HepG2 (cell line): ENCODE measurements around the gene SOX4. TPM values are rescaled to one million over a fixed set of nuclear protein-coding genes. Genes with fewer than 3 reads are reported as not detected.

ENCODE experiments used
- AFF4 ChIP-seq: sonication (generic); formaldehyde crosslinking; IDR thresholded peaks from 2 replicates; pipeline ENCODE4 v1.4.0; 2020; ENCODE audit warnings: missing genetic modification reagents
- SATB2 ChIP-seq: sonication (generic); formaldehyde crosslinking; IDR thresholded peaks from 2 replicates; pipeline ENCODE4 v1.5.0; 2020; ENCODE audit warnings: missing genetic modification reagents
- ZNF17 ChIP-seq: sonication (generic); formaldehyde crosslinking; IDR thresholded peaks from 2 replicates; pipeline ENCODE4 v1.5.0; 2020; ENCODE audit warnings: mild to moderate bottlenecking, missing genetic modification reagents
- ZNF20 ChIP-seq: sonication (generic); formaldehyde crosslinking; IDR thresholded peaks from 2 replicates; pipeline ENCODE4 v1.4.0; 2020; ENCODE audit warnings: mild to moderate bottlenecking, moderate library complexity, missing genetic modification reagents
- ZNF264 ChIP-seq: sonication (generic); formaldehyde crosslinking; IDR thresholded peaks from 2 replicates; pipeline ENCODE4 v1.4.0; 2020; ENCODE audit warnings: missing genetic modification reagents
- ZNF569 ChIP-seq: sonication (generic); formaldehyde crosslinking; IDR thresholded peaks from 2 replicates; pipeline ENCODE4 v1.5.0; 2020; ENCODE audit warnings: mild to moderate bottlenecking, missing genetic modification reagents, moderate library complexity, borderline replicate concordance
- ZNF724P ChIP-seq: sonication (generic); formaldehyde crosslinking; IDR thresholded peaks from 2 replicates; pipeline ENCODE4 v1.8.0; 2022; ENCODE audit warnings: missing genetic modification reagents, borderline replicate concordance
- ZNF788 ChIP-seq: sonication (generic); formaldehyde crosslinking; IDR thresholded peaks from 2 replicates; pipeline ENCODE4 v1.5.0; 2020; ENCODE audit warnings: mild to moderate bottlenecking, missing genetic modification reagents, borderline replicate concordance
- ZNF816 ChIP-seq: sonication (generic); formaldehyde crosslinking; IDR thresholded peaks from 2 replicates; pipeline ENCODE4 v1.8.0; 2022; ENCODE audit warnings: missing genetic modification reagents, mild to moderate bottlenecking, borderline replicate concordance
- polyA plus RNA-seq, 8 experiments: library from polyadenylated mRNA; depleted of rRNA in 3 of 8; stranded (reverse) in 7 of 8; unstranded in 1 of 8; fragments of >200 nt; fragmentation: Illumina TruSeq in 4 of 8; extraction: Trizol in 4 of 8; gene quantifications; 2 replicates each; pipeline versions ENCODE4 v1.2.1 to v1.2.3, GENCODE V29; 2011 to 2016; ENCODE audit warnings: low read depth in 4 of 8, missing spikeins in 1 of 8, mixed read lengths in 1 of 8; ENCODE audit not compliant: insufficient read depth in 1 of 8
- total RNA-seq, 5 experiments: library from RNA; depleted of rRNA; stranded (reverse); fragments of >200 nt; fragmentation: Illumina TruSeq; extraction: Trizol; gene quantifications; 2 replicates each; pipeline ENCODE4 v1.2.3, GENCODE V29; 2016; ENCODE audit warnings: low read depth in 1 of 5
- TF ChIP-seq, protein P1 (sequence below): sonication (generic); formaldehyde crosslinking; IDR thresholded peaks from 2 replicates; pipeline ENCODE4 v1.4.0; 2020; ENCODE audit warnings: missing genetic modification reagents

Gene SOX4
- total and polyA plus RNA-seq, 2 of the 13 experiments (the other 11 are each of a cell fraction or from before 2014, with no cell fraction given) = 2.6 to 3.4 TPM

DNA sequence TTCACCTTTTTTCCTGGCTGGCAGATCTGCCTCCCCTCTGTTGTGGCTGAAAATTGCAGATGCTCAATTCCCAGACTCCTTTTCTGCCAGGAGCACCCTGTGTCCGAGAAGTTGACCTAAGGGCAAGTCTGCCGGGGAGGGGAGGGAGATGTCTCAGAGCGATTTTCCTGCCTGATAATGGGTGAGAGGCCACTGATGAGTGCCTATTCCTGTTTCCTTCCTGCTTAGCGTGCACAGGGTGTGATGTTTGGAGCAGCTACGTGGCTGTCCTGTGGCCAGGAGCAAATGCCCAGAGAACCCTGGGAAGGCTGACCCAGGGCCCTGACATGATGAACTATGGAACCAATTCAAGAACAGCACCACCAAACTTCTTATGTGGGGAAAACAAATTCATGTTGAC lies 22.5 kb downstream of the SOX4 start (continued):
- no peak for TF ChIP-seq AFF4 (CRISPR knock-in tag)
- TF ChIP-seq ZNF17 (CRISPR knock-in tag) = no peak
- no peak for TF ChIP-seq SATB2
- no peak for TF ChIP-seq ZNF788
- no peak for TF ChIP-seq ZNF569 (CRISPR knock-in tag)
- TF ChIP-seq ZNF816 (CRISPR knock-in tag) = no peak
- TF ChIP-seq ZNF20 (CRISPR knock-in tag) = no peak
- TF ChIP-seq ZNF264 = no peak
- TF ChIP-seq, protein P1, sequence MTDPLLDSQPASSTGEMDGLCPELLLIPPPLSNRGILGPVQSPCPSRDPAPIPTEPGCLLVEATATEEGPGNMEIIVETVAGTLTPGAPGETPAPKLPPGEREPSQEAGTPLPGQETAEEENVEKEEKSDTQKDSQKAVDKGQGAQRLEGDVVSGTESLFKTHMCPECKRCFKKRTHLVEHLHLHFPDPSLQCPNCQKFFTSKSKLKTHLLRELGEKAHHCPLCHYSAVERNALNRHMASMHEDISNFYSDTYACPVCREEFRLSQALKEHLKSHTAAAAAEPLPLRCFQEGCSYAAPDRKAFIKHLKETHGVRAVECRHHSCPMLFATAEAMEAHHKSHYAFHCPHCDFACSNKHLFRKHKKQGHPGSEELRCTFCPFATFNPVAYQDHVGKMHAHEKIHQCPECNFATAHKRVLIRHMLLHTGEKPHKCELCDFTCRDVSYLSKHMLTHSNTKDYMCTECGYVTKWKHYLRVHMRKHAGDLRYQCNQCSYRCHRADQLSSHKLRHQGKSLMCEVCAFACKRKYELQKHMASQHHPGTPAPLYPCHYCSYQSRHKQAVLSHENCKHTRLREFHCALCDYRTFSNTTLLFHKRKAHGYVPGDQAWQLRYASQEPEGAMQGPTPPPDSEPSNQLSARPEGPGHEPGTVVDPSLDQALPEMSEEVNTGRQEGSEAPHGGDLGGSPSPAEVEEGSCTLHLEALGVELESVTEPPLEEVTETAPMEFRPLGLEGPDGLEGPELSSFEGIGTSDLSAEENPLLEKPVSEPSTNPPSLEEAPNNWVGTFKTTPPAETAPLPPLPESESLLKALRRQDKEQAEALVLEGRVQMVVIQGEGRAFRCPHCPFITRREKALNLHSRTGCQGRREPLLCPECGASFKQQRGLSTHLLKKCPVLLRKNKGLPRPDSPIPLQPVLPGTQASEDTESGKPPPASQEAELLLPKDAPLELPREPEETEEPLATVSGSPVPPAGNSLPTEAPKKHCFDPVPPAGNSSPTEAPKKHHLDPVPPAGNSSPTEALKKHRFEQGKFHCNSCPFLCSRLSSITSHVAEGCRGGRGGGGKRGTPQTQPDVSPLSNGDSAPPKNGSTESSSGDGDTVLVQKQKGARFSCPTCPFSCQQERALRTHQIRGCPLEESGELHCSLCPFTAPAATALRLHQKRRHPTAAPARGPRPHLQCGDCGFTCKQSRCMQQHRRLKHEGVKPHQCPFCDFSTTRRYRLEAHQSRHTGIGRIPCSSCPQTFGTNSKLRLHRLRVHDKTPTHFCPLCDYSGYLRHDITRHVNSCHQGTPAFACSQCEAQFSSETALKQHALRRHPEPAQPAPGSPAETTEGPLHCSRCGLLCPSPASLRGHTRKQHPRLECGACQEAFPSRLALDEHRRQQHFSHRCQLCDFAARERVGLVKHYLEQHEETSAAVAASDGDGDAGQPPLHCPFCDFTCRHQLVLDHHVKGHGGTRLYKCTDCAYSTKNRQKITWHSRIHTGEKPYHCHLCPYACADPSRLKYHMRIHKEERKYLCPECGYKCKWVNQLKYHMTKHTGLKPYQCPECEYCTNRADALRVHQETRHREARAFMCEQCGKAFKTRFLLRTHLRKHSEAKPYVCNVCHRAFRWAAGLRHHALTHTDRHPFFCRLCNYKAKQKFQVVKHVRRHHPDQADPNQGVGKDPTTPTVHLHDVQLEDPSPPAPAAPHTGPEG (CRISPR knock-in tag) = no peak
- TF ChIP-seq ZNF724P (CRISPR knock-in tag) = no peak
